GM23248 (cell line): Measurements from ENCODE around the gene VPS26C.

Experiments
- EZH2 ChIP-seq: fragments of 200-600 bp; sonication (generic); IDR thresholded peaks from 2 replicates; pipeline ENCODE4 v1.6.1; 2018; ENCODE audit warnings: antibody characterized with exemption, mild to moderate bottlenecking; ENCODE audit not compliant: insufficient read depth, poor library complexity, severe bottlenecking
- EZH2phosphoT487 ChIP-seq: fragments of 200-600 bp; sonication (generic); IDR thresholded peaks from 2 replicates; pipeline ENCODE4 v1.6.1; 2018; ENCODE audit warnings: antibody characterized with exemption, moderate library complexity, mild to moderate bottlenecking, low read depth; ENCODE audit not compliant: insufficient read depth

DNA sequence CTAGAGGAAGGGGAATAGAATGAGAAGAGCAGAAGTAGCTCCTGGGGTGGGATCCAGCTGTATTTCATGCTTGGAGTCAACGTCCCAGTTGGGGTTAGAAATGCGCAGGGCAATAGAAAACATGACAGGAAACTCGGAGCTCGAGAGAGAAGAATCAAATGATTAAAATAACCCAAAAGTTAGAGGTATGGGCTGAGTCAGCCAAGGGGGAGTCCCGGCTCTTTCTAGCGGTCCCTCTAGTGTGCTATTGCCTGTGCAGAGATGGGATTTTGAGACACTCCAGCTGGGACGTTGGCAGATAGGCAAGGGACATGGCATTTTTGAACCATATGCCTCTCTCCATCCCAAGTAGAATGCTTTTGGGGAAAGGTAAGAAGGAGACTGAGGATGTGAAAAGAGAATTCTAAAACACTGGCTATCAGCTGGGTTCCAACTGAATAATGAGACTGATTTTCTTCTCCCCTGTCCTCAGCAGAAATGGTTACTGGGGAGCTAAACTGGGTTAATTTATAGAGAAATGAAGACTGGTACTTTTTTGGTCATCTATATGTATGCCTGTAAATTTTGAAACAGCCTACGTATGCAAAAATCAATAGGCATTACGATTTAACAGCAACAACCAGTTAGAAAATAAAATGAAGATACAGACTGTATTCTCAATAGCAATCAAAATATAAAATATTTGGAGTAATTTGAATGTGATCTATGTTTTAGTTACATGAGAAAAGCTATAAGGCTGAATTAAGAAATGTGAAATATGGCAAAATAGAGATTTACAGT lies 7.0 kb upstream of the VPS26C start:
- no peak for TF ChIP-seq EZH2
- no peak for TF ChIP-seq EZH2phosphoT487
